Upper lobe of left lung (tissue), 6 donors: Measurements from ENCODE around the gene MUC6. TPM values are rescaled to one million over a fixed set of nuclear protein-coding genes. Genes with fewer than 3 reads are reported as not detected.

ENCODE experiments used
- ATAC-seq, 2 donors: fragments of 200-7000 bp; cut with Tn5 transposase; one replicate each; pipeline ENCODE4 v1.9.1; 2022; ENCODE audit warnings: mild to moderate bottlenecking in 2 of 2, moderate library complexity in 2 of 2; ENCODE audit not compliant: low FRiP score in 2 of 2
- DNase-seq, 2 donors: peaks; one replicate each; pipeline ENCODE4 v3.0.0-alpha.2; 2019 to 2020
- H3K27ac ChIP-seq, 4 donors: fragments of 200-600 bp; sonication (generic); one replicate each; pipeline ENCODE4 v1.5.1; 2016 to 2019
- H3K27me3 ChIP-seq, 4 donors: fragments of 200-600 bp; sonication (generic); one replicate each; pipeline ENCODE4 v1.5.1; 2017 to 2019
- H3K36me3 ChIP-seq, 4 donors: fragments of 200-600 bp; sonication (generic); one replicate each; pipeline ENCODE4 v1.5.1; 2016 to 2019
- H3K4me1 ChIP-seq, 4 donors: fragments of 200-600 bp; sonication (generic); one replicate each; pipeline ENCODE4 v1.5.1; 2018 to 2019
- H3K4me3 ChIP-seq, 4 donors: fragments of 200-600 bp; sonication (generic); one replicate each; pipeline ENCODE4 v1.5.1; 2017 to 2019; ENCODE audit warnings: mild to moderate bottlenecking in 2 of 4, moderate library complexity in 1 of 4
- H3K9me3 ChIP-seq, 4 donors: fragments of 200-600 bp; sonication (generic); one replicate each; pipeline ENCODE4 v1.5.1; 2018 to 2019
- CTCF ChIP-seq, 6 experiments: fragments of 450-650 bp in 4 of 6; fragments of 200-600 bp in 2 of 6; sonication (generic) in 2 of 6; IDR thresholded peaks; one replicate each; pipeline ENCODE4 v1.5.1; 2016 to 2019; ENCODE audit warnings: antibody characterized with exemption in 6 of 6
- EP300 ChIP-seq, 4 donors: sonication (generic); formaldehyde crosslinking; IDR thresholded peaks; one replicate each; pipeline ENCODE4 v1.5.1; 2017; ENCODE audit warnings: antibody characterized with exemption in 4 of 4, control low read depth in 2 of 4
- POLR2A ChIP-seq, 4 donors: fragments of 450-650 bp; IDR thresholded peaks; one replicate each; pipeline ENCODE4 v1.5.1; 2016 to 2017; ENCODE audit warnings: antibody characterized with exemption in 4 of 4, mild to moderate bottlenecking in 2 of 4
- POLR2AphosphoS5 ChIP-seq, 2 donors: sonication (generic); formaldehyde crosslinking; IDR thresholded peaks; one replicate each; pipeline ENCODE4 v1.5.1; 2017; ENCODE audit warnings: antibody characterized with exemption in 2 of 2
- WGBS, 2 donors: methylation state at CpG; one replicate each; pipeline ENCODE4 v1.1.5; 2017 to 2018; 5-methylcytosine and 5-hydroxymethylcytosine counted together
- total RNA-seq, 6 donors: library from RNA; depleted of rRNA in 4 of 6; stranded (reverse); fragments of >200 nt in 4 of 6; gene quantifications; one replicate each; pipeline versions ENCODE4 v1.1.0 to v1.2.1, GENCODE V29; 2016 to 2021
- donor health status: DM: no; HTN: no; CAD: no; lungs with moderate emphysema.
- donor health status: DM: no; HTN: yes; CAD: no; lungs with severe emphysema.

The MUC6 gene
- total RNA-seq, 6 donors from 2014 or later, result 0.06 to 4.2 (median 0.51) TPM; not detected in 3

GRCh38 chr11:1038361-1038760 lies 1.8 kb upstream of the MUC6 start:
- TF ChIP-seq CTCF (IDR thresholded peaks at IDR 0.05) (no peak), POLR2AphosphoS5 (IDR thresholded peaks at IDR 0.05) (no peak), EP300 (IDR thresholded peaks at IDR 0.05) (no peak), POLR2A (IDR thresholded peaks at IDR 0.05) (no peak)
- Histone ChIP-seq H3K9me3 (no peaks in the 10 kb centered on the region), H3K4me1 (peaks cover 0 to 8% (median 2%) of the 10 kb centered on the region in 4 donors), H3K36me3 (no peaks in the 10 kb centered on the region), H3K27ac (no peak overlapping the region), H3K27me3 (peaks cover 0 to 4% (median 0%) of the 10 kb centered on the region in 4 donors), H3K4me3 (no peak overlapping the region)
- ATAC-seq, result no peak
- WGBS, 2 donors, result 71 to 77% methylated on average over 3 to 10 of the region's 10 CpGs
- peak in 1 of 2 donors; percentile 60 for DNase-seq

- TF ChIP-seq POLR2AphosphoS5 (IDR thresholded peaks at IDR 0.05) (no peak), CTCF (IDR thresholded peaks at IDR 0.05) (no peak), POLR2A (IDR thresholded peaks at IDR 0.05) (no peak), EP300 (IDR thresholded peaks at IDR 0.05) (no peak)
- Histone ChIP-seq H3K9me3 (no peaks in the 10 kb centered on the region), H3K4me1 (peaks cover 0 to 8% (median 2%) of the 10 kb centered on the region in 4 donors), H3K36me3 (no peaks in the 10 kb centered on the region), H3K27me3 (peaks cover 0 to 4% (median 0%) of the 10 kb centered on the region in 4 donors), H3K27ac (no peak overlapping the region), H3K4me3 (no peak overlapping the region)
- no peak for ATAC-seq
- peak in 1 of 2 donors; percentile 80 for DNase-seq
- WGBS, 2 donors, result 77 to 85% methylated on average over 19 of the region's 26 CpGs
Observed at GRCh38 chr11:1037506-1038055, 1.1 kb upstream of the MUC6 start.

- no peak for ATAC-seq
- H3K27me3 ChIP-seq, result peaks cover 0 to 4% (median 0%) of the 10 kb centered on the region in 4 donors
- H3K9me3 ChIP-seq, result no peaks in the 10 kb centered on the region
- H3K27ac ChIP-seq, result no peak overlapping the region
- H3K4me3 ChIP-seq, result no peak overlapping the region
- TF ChIP-seq CTCF (IDR thresholded peaks at IDR 0.05) (no peak), POLR2A (IDR thresholded peaks at IDR 0.05) (no peak), POLR2AphosphoS5 (IDR thresholded peaks at IDR 0.05) (no peak), EP300 (IDR thresholded peaks at IDR 0.05) (no peak)
- 55% methylated on average over 12 of the region's 13 CpGs; no CpG with 5 or more reads in 1 of the 2 donors for WGBS, 2 donors
- peaks cover 0 to 8% (median under 1%) of the 10 kb centered on the region in 4 donors for H3K4me1 ChIP-seq
- H3K36me3 ChIP-seq, result no peaks in the 10 kb centered on the region
- DNase-seq, result no peak
Observed at GRCh38 chr11:1036931-1037330, 413 bp upstream of the MUC6 start.

GRCh38 chr11:1035577-1036283 lies 788 bp downstream of the MUC6 start:
- H3K27me3 ChIP-seq, result peaks cover 0 to 4% (median 0%) of the 10 kb centered on the region in 4 donors
- ATAC-seq, result no peak
- no peak for TF ChIP-seq POLR2A (IDR thresholded peaks at IDR 0.05)
- TF ChIP-seq EP300 (IDR thresholded peaks at IDR 0.05), result no peak
- TF ChIP-seq CTCF (IDR thresholded peaks at IDR 0.05), result no peak
- TF ChIP-seq POLR2AphosphoS5 (IDR thresholded peaks at IDR 0.05), result no peak

More at GRCh38 chr11:1035577-1036283, 788 bp downstream of the MUC6 start:
- DNase-seq, result peak in 1 of 2 donors; percentile 63
- Histone ChIP-seq H3K27ac (no peak overlapping the region), H3K4me1 (peaks cover 0 to 6% (median 0%) of the 10 kb centered on the region in 4 donors), H3K4me3 (no peak overlapping the region), H3K9me3 (no peaks in the 10 kb centered on the region), H3K36me3 (no peaks in the 10 kb centered on the region)
- 80 to 87% methylated on average over 12 to 28 of the region's 29 CpGs for WGBS, 2 donors
